Effector memory CD4-positive, alpha-beta T cell (primary cell): ENCODE measurements around the gene USP12.
"Not testable (repeated sequence)": the region's sequence is repeated elsewhere in the genome, so short reads cannot be mapped to it uniquely, and the experiment has no call there.

Experiments used
- DNase-seq, 3 donors: peaks; one replicate each; pipeline ENCODE4 v3.0.0-alpha.2; 2020
- H3K27ac ChIP-seq: 2 replicates; pipeline ENCODE4 v1.7.0; 2013; ENCODE audit warnings: mild to moderate bottlenecking, low read length, moderate library complexity; ENCODE audit not compliant: insufficient read depth, poor library complexity, severe bottlenecking
- H3K27me3 ChIP-seq: replicated peaks from 2 replicates; pipeline ENCODE4 v1.7.0; 2013; ENCODE audit warnings: mild to moderate bottlenecking, low read length; ENCODE audit not compliant: insufficient read depth, control insufficient read depth, poor library complexity, severe bottlenecking
- H3K36me3 ChIP-seq: 2 replicates; pipeline ENCODE4 v1.7.0; 2013; ENCODE audit warnings: mild to moderate bottlenecking, low read length, moderate library complexity; ENCODE audit not compliant: control insufficient read depth, insufficient read depth
- H3K4me1 ChIP-seq: 2 replicates; pipeline ENCODE4 v1.7.0; 2013; ENCODE audit warnings: low read length, mild to moderate bottlenecking; ENCODE audit not compliant: control insufficient read depth, insufficient read depth, poor library complexity, severe bottlenecking
- H3K4me3 ChIP-seq: 2 replicates; pipeline ENCODE4 v1.7.0; 2013; ENCODE audit warnings: low read length, low read depth, mild to moderate bottlenecking; ENCODE audit not compliant: insufficient read depth, poor library complexity, severe bottlenecking
- H3K9me3 ChIP-seq: 2 replicates; pipeline ENCODE4 v1.7.0; 2013; ENCODE audit warnings: mild to moderate bottlenecking, low read length, moderate library complexity; ENCODE audit not compliant: control insufficient read depth

The USP12 gene

GRCh38 chr13:27159806-27160563 lies 11.6 kb downstream of the USP12 start:
- Histone ChIP-seq H3K4me3 (no peak overlapping the region), H3K27ac (no peak overlapping the region), H3K36me3 (no peaks in the 10 kb centered on the region), H3K27me3 (no peaks in the 10 kb centered on the region), H3K9me3 (no peaks in the 10 kb centered on the region), H3K4me1 (no peaks in the 10 kb centered on the region)
- DNase-seq: no peak

- Histone ChIP-seq H3K36me3 (no peaks in the 10 kb centered on the region), H3K27me3 (no peaks in the 10 kb centered on the region), H3K9me3 (no peaks in the 10 kb centered on the region), H3K4me3 (no peak overlapping the region), H3K4me1 (no peaks in the 10 kb centered on the region), H3K27ac (no peak overlapping the region)
- DNase-seq: no peak
Observed at GRCh38 chr13:27158335-27158734, 13.3 kb downstream of the USP12 start.

DNA sequence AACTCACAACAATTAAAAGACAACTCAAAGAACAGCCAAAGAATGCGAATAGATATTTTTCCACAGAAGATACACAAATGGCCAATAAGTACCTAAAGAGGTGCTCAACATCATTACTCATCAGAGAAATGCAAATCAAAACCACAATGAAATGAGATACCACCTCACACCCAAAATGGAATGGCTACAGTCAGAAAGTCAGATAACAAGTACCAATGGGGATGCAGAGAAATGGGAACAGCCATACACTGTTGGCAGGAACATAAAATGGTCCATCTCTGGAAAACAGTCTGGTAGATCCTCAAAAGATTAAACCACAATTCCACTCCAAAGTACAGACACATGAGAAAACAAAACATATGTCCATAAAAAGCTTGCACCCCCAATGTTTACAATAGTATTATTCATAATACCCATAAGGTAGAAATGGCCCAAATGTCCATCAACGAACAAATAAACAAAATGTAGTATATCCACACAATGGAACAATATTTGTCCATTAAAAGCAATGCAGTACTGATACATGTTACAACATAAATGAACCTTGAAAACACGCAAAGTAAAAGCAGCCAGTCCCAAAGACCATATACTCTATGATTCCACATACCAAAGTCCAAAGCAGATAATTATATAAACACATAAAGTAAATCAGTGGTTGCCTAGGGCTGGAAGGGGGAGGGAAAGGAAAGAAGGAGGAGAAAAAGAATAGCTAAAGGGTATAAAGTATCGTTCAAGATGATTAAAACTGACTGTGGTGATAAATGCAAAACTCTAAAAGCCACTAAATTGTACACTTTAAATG lies 19.6 kb downstream of the USP12 start:
- Histone ChIP-seq H3K27ac (no peak overlapping the region), H3K4me1 (peaks cover 2% of the 10 kb centered on the region), H3K36me3 (no peaks in the 10 kb centered on the region), H3K27me3 (no peaks in the 10 kb centered on the region), H3K4me3 (no peak overlapping the region), H3K9me3 (no peaks in the 10 kb centered on the region)
- no peak for DNase-seq

DNA sequence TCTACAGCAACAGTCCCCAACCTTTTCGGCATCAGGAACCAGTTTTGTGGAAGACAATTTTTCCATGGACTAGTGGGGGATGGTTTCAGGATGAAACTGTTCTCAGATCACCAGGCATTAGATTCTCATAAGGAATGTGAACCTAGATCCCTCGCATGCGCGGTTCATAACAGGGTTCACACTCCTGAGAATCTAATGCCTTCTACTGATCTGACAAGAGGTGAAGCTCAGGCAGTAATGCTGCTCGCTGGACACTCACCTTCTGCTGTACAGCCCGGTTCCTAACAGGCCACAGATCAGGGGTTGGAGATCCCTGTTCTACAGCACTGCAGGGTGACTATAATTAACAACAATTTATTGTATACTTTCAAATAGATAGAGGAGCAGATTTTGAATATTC lies 21.9 kb downstream of the USP12 start:
- H3K4me3 ChIP-seq: no peak overlapping the region
- no peak for DNase-seq
- no peaks in the 10 kb centered on the region for H3K36me3 ChIP-seq
- H3K27ac ChIP-seq: no peak overlapping the region
- peaks cover 2% of the 10 kb centered on the region for H3K4me1 ChIP-seq
- no peaks in the 10 kb centered on the region for H3K27me3 ChIP-seq
- no peaks in the 10 kb centered on the region for H3K9me3 ChIP-seq

DNA sequence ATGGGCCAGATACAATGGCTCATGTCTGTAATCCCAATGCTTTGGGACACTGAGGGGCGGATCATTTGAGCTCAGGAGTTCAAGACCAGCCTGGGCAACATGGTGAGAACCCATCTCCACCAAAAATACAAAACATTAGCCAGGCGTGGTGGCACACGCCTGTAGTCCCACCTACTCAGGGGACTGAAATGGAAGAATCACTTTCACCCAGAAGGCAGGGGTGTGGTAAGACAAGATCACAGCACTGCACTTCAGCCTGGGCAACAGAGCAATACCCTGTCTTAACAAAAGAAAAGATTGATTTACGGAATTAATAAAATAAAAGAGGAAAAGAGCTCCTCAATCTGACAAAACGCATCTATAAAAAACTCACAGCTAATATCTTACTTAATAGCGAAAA lies 22.7 kb downstream of the USP12 start:
- Histone ChIP-seq H3K36me3 (no peaks in the 10 kb centered on the region), H3K4me3 (no peak overlapping the region), H3K27ac (no peak overlapping the region), H3K9me3 (no peaks in the 10 kb centered on the region), H3K4me1 (peaks cover 2% of the 10 kb centered on the region), H3K27me3 (no peaks in the 10 kb centered on the region)
- no peak for DNase-seq

- no peak for DNase-seq
- Histone ChIP-seq H3K27ac (no peak overlapping the region), H3K4me3 (no peak overlapping the region)
Observed at GRCh38 chr13:27147530-27148170, 24.0 kb downstream of the USP12 start.

GRCh38 chr13:27141746-27142145 lies 29.9 kb downstream of the USP12 start:
- H3K36me3 ChIP-seq: no peaks in the 10 kb centered on the region
- H3K4me1 ChIP-seq: no peaks in the 10 kb centered on the region
- no peaks in the 10 kb centered on the region for H3K27me3 ChIP-seq
- no peaks in the 10 kb centered on the region for H3K9me3 ChIP-seq
- H3K4me3 ChIP-seq: no peak overlapping the region
- H3K27ac ChIP-seq: no peak overlapping the region
- no peak for DNase-seq

More at GRCh38 chr13:27147530-27148170, 24.0 kb downstream of the USP12 start:
- H3K4me1 ChIP-seq: peaks cover 2% of the 10 kb centered on the region
- H3K9me3 ChIP-seq: no peaks in the 10 kb centered on the region
- no peaks in the 10 kb centered on the region for H3K27me3 ChIP-seq
- no peaks in the 10 kb centered on the region for H3K36me3 ChIP-seq

DNA sequence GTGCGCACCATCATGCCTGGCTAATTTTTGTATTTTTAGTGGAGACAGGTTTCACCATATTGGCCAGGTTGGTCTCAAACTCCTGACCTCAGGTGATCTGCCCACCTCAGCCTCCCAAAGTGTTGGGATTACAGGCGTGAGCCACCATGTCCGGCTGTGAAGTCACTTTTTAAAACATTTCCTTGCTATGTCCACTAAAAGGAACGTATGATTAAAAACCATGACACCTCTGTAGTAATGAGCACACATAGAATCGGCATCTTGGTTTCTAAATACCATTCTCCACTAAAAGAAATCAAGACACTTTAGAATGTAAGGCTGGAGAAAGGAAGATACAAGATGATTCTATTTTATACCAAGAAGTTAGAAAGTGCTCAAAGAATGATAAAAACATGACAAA lies 30.5 kb downstream of the USP12 start:
- H3K27me3 ChIP-seq, H3K4me3 ChIP-seq, H3K4me1 ChIP-seq, H3K36me3 ChIP-seq, DNase-seq, H3K27ac ChIP-seq, H3K9me3 ChIP-seq: not testable (repeated sequence)

DNA sequence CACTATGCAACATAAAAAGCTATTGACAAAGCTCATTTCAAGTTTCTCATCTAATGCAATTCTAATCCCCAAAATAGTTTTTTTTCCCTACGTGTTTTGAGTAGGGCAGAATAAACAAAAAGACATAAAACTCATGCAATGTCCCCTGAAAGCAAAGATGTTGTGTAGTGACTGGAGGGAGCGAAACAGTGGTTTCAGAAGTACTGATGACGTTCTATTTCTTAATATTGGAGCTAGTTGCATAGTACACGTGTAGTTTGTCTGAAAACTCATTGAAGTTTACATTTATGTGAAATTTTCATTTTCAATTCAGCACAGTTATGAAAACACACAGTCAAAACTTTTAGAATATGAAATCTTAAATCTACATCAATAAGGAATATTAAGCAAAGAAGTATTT lies 31.6 kb downstream of the USP12 start:
- Histone ChIP-seq H3K27me3 (no peaks in the 10 kb centered on the region), H3K4me3 (no peak overlapping the region), H3K9me3 (no peaks in the 10 kb centered on the region), H3K4me1 (no peaks in the 10 kb centered on the region), H3K27ac (no peak overlapping the region), H3K36me3 (no peaks in the 10 kb centered on the region)
- no peak for DNase-seq

DNA sequence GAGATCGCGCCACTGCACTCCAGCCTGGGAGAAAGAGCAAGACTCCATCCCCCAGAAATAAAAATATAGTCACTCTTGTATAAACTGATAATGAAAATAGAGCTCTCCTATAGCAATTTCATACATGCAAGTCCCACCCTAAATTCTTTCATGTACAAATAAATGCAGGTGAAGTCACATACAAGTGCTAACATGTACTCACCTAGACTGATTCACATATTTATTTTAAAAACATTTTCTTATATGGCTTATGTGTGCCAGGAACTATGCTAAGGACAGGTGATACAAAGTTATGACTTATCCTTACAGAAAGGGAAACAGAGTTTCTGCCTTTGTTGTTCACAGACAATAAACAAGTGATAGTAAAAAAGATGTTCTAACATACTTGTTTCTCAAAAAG lies 32.0 kb downstream of the USP12 start:
- no peaks in the 10 kb centered on the region for H3K36me3 ChIP-seq
- no peak overlapping the region for H3K27ac ChIP-seq
- H3K27me3 ChIP-seq: no peaks in the 10 kb centered on the region
- H3K9me3 ChIP-seq: no peaks in the 10 kb centered on the region
- H3K4me3 ChIP-seq: no peak overlapping the region
- no peak for DNase-seq
- no peaks in the 10 kb centered on the region for H3K4me1 ChIP-seq
